Measurements from ENCODE around the gene GSTT4.

GSTT4 gene

GRCh38 chr22:24030186-24030702, 25.0 kb upstream of the GSTT4 start:
- no peak overlapping the region for H3K27ac ChIP-seq
- TF ChIP-seq, protein P1, sequence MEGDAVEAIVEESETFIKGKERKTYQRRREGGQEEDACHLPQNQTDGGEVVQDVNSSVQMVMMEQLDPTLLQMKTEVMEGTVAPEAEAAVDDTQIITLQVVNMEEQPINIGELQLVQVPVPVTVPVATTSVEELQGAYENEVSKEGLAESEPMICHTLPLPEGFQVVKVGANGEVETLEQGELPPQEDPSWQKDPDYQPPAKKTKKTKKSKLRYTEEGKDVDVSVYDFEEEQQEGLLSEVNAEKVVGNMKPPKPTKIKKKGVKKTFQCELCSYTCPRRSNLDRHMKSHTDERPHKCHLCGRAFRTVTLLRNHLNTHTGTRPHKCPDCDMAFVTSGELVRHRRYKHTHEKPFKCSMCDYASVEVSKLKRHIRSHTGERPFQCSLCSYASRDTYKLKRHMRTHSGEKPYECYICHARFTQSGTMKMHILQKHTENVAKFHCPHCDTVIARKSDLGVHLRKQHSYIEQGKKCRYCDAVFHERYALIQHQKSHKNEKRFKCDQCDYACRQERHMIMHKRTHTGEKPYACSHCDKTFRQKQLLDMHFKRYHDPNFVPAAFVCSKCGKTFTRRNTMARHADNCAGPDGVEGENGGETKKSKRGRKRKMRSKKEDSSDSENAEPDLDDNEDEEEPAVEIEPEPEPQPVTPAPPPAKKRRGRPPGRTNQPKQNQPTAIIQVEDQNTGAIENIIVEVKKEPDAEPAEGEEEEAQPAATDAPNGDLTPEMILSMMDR (conservative IDR thresholded peaks at IDR 0.05) = no peak
- no peak for TF ChIP-seq ZFX (IDR thresholded peaks at IDR 0.05)

DNA sequence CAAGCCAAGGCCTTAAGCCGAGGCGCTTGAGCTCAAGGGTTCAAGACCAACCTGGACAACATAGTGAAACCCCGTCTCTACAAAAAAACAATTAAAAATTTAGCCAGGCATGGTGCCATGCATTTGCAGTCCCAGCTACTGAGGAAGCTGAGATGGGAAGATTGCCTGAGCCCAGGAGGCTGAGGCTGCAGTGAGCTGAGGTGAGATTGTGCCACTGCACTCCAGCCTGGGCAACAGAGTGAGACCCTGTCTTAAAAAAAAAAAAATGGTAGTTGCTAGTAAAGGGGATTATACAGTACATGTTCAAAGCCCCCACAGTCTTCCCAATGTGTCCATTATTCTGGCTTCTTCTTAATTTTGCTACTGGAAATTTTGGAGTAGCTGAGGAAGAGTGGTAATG, 24.1 kb upstream of the GSTT4 start:
- no peak overlapping the region for H3K27ac ChIP-seq
- no peak for TF ChIP-seq ZFX (IDR thresholded peaks at IDR 0.05)
- TF ChIP-seq, protein P1 (conservative IDR thresholded peaks at IDR 0.05) = no peak

GRCh38 chr22:24028533-24028932, 23.3 kb upstream of the GSTT4 start:
- TF ChIP-seq, protein P1 (conservative IDR thresholded peaks at IDR 0.05) = no peak
- TF ChIP-seq ZFX (IDR thresholded peaks at IDR 0.05) = no peak
- no peak overlapping the region for H3K27ac ChIP-seq

GRCh38 chr22:24027991-24028390, 22.7 kb upstream of the GSTT4 start:
- TF ChIP-seq, protein P1 (conservative IDR thresholded peaks at IDR 0.05) = no peak
- no peak for TF ChIP-seq ZFX (IDR thresholded peaks at IDR 0.05)
- H3K27ac ChIP-seq = no peak overlapping the region

GRCh38 chr22:24027389-24027975, 22.2 kb upstream of the GSTT4 start:
- H3K27ac ChIP-seq = no peak overlapping the region
- TF ChIP-seq ZFX (IDR thresholded peaks at IDR 0.05) = no peak
- TF ChIP-seq, protein P1 (conservative IDR thresholded peaks at IDR 0.05) = no peak

GRCh38 chr22:24026733-24027132, 21.5 kb upstream of the GSTT4 start:
- TF ChIP-seq ZFX (IDR thresholded peaks at IDR 0.05) = no peak
- TF ChIP-seq, protein P1 (conservative IDR thresholded peaks at IDR 0.05) = no peak
- no peak overlapping the region for H3K27ac ChIP-seq

DNA sequence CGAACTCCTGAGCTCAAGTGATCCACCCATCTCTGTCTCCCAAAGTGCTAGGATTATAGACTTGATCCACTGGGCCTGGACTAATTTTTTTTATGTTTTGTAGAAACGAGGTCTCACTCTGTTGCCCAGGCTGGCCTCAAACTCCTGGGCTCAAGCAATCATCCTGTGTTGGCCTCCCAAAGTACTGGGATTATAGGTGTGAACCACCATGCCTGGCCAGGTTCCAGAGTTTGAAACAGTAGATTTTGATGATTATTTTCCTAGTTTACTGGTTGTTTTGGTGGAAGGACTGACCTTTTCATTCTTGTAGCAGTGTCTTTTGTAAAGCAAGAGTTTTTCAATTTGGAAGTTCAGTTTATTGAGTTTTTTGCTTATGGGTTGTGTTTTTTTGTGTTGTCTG, 20.8 kb upstream of the GSTT4 start:
- no peak overlapping the region for H3K27ac ChIP-seq
- TF ChIP-seq, protein P1 (conservative IDR thresholded peaks at IDR 0.05) = no peak
- no peak for TF ChIP-seq ZFX (IDR thresholded peaks at IDR 0.05)
